IgD-negative memory B cell (primary cell): ENCODE measurements around the gene HACE1. TPM values are rescaled to one million over a fixed set of nuclear protein-coding genes. Genes with fewer than 3 reads are reported as not detected.
"Not testable (repeated sequence)": the region's sequence is repeated elsewhere in the genome, so short reads cannot be mapped to it uniquely, and the experiment has no call there.

Source experiments
- H3K27ac Mint-ChIP-seq, 3 donors: one replicate each; pipeline ENCODE4 v1.8.0; 2020 to 2022; ENCODE audit warnings: mild to moderate bottlenecking in 3 of 3, mixed read lengths in 3 of 3, moderate library complexity in 1 of 3
- H3K27me3 Mint-ChIP-seq: one replicate; pipeline ENCODE4 v1.8.0; 2021; ENCODE audit warnings: mixed read lengths
- H3K36me3 Mint-ChIP-seq: one replicate; pipeline ENCODE4 v1.8.0; 2020; ENCODE audit warnings: mild to moderate bottlenecking, mixed read lengths
- H3K4me1 Mint-ChIP-seq, 3 donors: one replicate each; pipeline ENCODE4 v1.8.0; 2020 to 2022; ENCODE audit warnings: mixed read lengths in 3 of 3, mild to moderate bottlenecking in 1 of 3
- H3K4me3 Mint-ChIP-seq, 4 donors: one replicate each; pipeline ENCODE4 v1.8.0; 2020 to 2022; ENCODE audit warnings: mild to moderate bottlenecking in 4 of 4, mixed read lengths in 4 of 4, moderate library complexity in 3 of 4
- H3K9me3 Mint-ChIP-seq, 3 donors: one replicate each; pipeline ENCODE4 v1.8.0; 2020 to 2021; ENCODE audit warnings: mixed read lengths in 3 of 3, mild to moderate bottlenecking in 1 of 3
- polyA plus RNA-seq: library from polyadenylated mRNA; unstranded; fragments of 300-500 nt; fragmentation: Illumina TruSeq; gene quantifications from one replicate; pipeline ENCODE4 v1.2.3, GENCODE V29; 2021

HACE1 gene
- polyA plus RNA-seq, 1 donor from 2014 or later: 6.9 TPM

GRCh38 chr6:104855507-104855906, 4.2 kb downstream of the HACE1 start:
- peaks cover 6 to 18% (median 13%) of the 10 kb centered on the region in 3 donors for H3K4me1 Mint-ChIP-seq
- H3K9me3 Mint-ChIP-seq: no peaks in the 10 kb centered on the region
- H3K27me3 Mint-ChIP-seq: no peaks in the 10 kb centered on the region
- no peak overlapping the region for H3K4me3 Mint-ChIP-seq
- peaks cover 4% of the 10 kb centered on the region for H3K36me3 Mint-ChIP-seq
- no peak overlapping the region for H3K27ac Mint-ChIP-seq

GRCh38 chr6:104847721-104848120, 12.0 kb downstream of the HACE1 start:
- H3K27ac Mint-ChIP-seq, H3K27me3 Mint-ChIP-seq, H3K9me3 Mint-ChIP-seq, H3K4me3 Mint-ChIP-seq, H3K4me1 Mint-ChIP-seq: not testable (repeated sequence)
- H3K36me3 Mint-ChIP-seq: peaks cover 10% of the 10 kb centered on the region

- H3K4me3 Mint-ChIP-seq: no peak overlapping the region
- no peak overlapping the region for H3K27ac Mint-ChIP-seq
- H3K9me3 Mint-ChIP-seq: no peaks in the 10 kb centered on the region
- peaks cover 8% of the 10 kb centered on the region for H3K36me3 Mint-ChIP-seq
- H3K4me1 Mint-ChIP-seq: peaks cover 0 to 2% (median 0%) of the 10 kb centered on the region in 3 donors
- no peaks in the 10 kb centered on the region for H3K27me3 Mint-ChIP-seq
These were observed 16.5 kb downstream of the HACE1 start for GRCh38 chr6:104843229-104843628.

GRCh38 chr6:104837158-104837557, 22.6 kb downstream of the HACE1 start:
- H3K27me3 Mint-ChIP-seq: no peaks in the 10 kb centered on the region
- peaks cover 22% of the 10 kb centered on the region for H3K36me3 Mint-ChIP-seq
- H3K27ac Mint-ChIP-seq: no peak overlapping the region
- H3K4me1 Mint-ChIP-seq: no peaks in the 10 kb centered on the region
- H3K4me3 Mint-ChIP-seq: no peak overlapping the region
- H3K9me3 Mint-ChIP-seq: no peaks in the 10 kb centered on the region

- H3K4me1 Mint-ChIP-seq, H3K9me3 Mint-ChIP-seq, H3K4me3 Mint-ChIP-seq, H3K27ac Mint-ChIP-seq, H3K27me3 Mint-ChIP-seq: not testable (repeated sequence)
- H3K36me3 Mint-ChIP-seq: peaks cover 25% of the 10 kb centered on the region
These were observed 23.2 kb downstream of the HACE1 start for GRCh38 chr6:104836479-104837020.

GRCh38 chr6:104835782-104836181, 23.9 kb downstream of the HACE1 start:
- Mint-ChIP-seq H3K36me3 (peaks cover 25% of the 10 kb centered on the region), H3K4me1 (peaks cover 0 to 1% (median 0%) of the 10 kb centered on the region in 3 donors), H3K4me3 (no peak overlapping the region), H3K27ac (no peak overlapping the region), H3K27me3 (no peaks in the 10 kb centered on the region), H3K9me3 (no peaks in the 10 kb centered on the region)

GRCh38 chr6:104829183-104829958, 30.3 kb downstream of the HACE1 start:
- H3K4me3 Mint-ChIP-seq: no peak overlapping the region
- peaks cover 11% of the 10 kb centered on the region for H3K36me3 Mint-ChIP-seq
- H3K27me3 Mint-ChIP-seq: no peaks in the 10 kb centered on the region
- H3K4me1 Mint-ChIP-seq: peaks cover 0 to 5% (median 0%) of the 10 kb centered on the region in 3 donors
- H3K9me3 Mint-ChIP-seq: peaks cover 2 to 3% (median 2%) of the 10 kb centered on the region in 3 donors
- H3K27ac Mint-ChIP-seq: no peak overlapping the region

GRCh38 chr6:104828478-104828877, 31.2 kb downstream of the HACE1 start:
- H3K27ac Mint-ChIP-seq: no peak overlapping the region
- no peaks in the 10 kb centered on the region for H3K27me3 Mint-ChIP-seq

GRCh38 chr6:104820820-104821219, 38.9 kb downstream of the HACE1 start:
- not testable (repeated sequence) for H3K27ac Mint-ChIP-seq, H3K9me3 Mint-ChIP-seq, H3K4me1 Mint-ChIP-seq, H3K27me3 Mint-ChIP-seq, H3K4me3 Mint-ChIP-seq
- peaks cover 28% of the 10 kb centered on the region for H3K36me3 Mint-ChIP-seq

More at GRCh38 chr6:104828478-104828877, 31.2 kb downstream of the HACE1 start:
- Mint-ChIP-seq H3K4me1 (peaks cover 0 to 5% (median 0%) of the 10 kb centered on the region in 3 donors), H3K9me3 (peaks cover 2 to 3% (median 2%) of the 10 kb centered on the region in 3 donors), H3K4me3 (no peak overlapping the region), H3K36me3 (peaks cover 16% of the 10 kb centered on the region)

GRCh38 chr6:104816125-104816524, 43.6 kb downstream of the HACE1 start:
- peaks cover 39% of the 10 kb centered on the region for H3K36me3 Mint-ChIP-seq
- no peak overlapping the region for H3K27ac Mint-ChIP-seq
- no peaks in the 10 kb centered on the region for H3K27me3 Mint-ChIP-seq
- H3K4me1 Mint-ChIP-seq: peaks cover 0 to 8% (median 0%) of the 10 kb centered on the region in 3 donors
- no peak overlapping the region for H3K4me3 Mint-ChIP-seq
- peaks cover 0 to 9% (median 2%) of the 10 kb centered on the region in 3 donors for H3K9me3 Mint-ChIP-seq

GRCh38 chr6:104814743-104815142, 45.0 kb downstream of the HACE1 start:
- peaks cover 0 to 3% (median 2%) of the 10 kb centered on the region in 3 donors for H3K9me3 Mint-ChIP-seq
- H3K4me1 Mint-ChIP-seq: peaks cover 0 to 8% (median 0%) of the 10 kb centered on the region in 3 donors
- peaks cover 39% of the 10 kb centered on the region for H3K36me3 Mint-ChIP-seq
- H3K27me3 Mint-ChIP-seq: no peaks in the 10 kb centered on the region
- no peak overlapping the region for H3K4me3 Mint-ChIP-seq
- H3K27ac Mint-ChIP-seq: no peak overlapping the region

GRCh38 chr6:104813552-104813951, 46.2 kb downstream of the HACE1 start:
- no peak overlapping the region for H3K4me3 Mint-ChIP-seq
- peaks cover 0 to 3% (median 2%) of the 10 kb centered on the region in 3 donors for H3K9me3 Mint-ChIP-seq
- H3K36me3 Mint-ChIP-seq: peaks cover 30% of the 10 kb centered on the region
- no peaks in the 10 kb centered on the region for H3K27me3 Mint-ChIP-seq
- peaks cover 0 to 9% (median 0%) of the 10 kb centered on the region in 3 donors for H3K4me1 Mint-ChIP-seq
- no peak overlapping the region for H3K27ac Mint-ChIP-seq

DNA sequence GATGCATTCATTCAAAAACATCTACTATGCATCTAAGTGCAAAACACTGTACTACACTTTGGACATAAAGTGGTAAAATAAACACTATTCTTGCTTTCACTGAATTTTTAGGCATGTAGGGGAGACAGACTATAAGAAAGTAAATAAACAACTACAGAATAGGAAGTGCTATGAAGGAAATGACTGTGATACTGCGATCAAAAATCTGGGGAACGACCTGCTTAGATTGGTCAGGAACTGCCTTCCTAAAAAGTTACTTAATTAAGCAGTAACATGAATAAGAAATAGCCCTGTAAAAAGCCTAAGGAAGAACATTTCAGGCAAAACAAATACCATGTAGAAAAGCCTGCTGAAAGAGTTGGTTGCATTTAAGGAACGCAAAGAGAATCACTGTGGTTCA, 50.6 kb downstream of the HACE1 start:
- H3K9me3 Mint-ChIP-seq: peaks cover 0 to 3% (median 2%) of the 10 kb centered on the region in 3 donors
- peaks cover 0 to 7% (median 0%) of the 10 kb centered on the region in 3 donors for H3K4me1 Mint-ChIP-seq
- no peak overlapping the region for H3K27ac Mint-ChIP-seq
- no peak overlapping the region for H3K4me3 Mint-ChIP-seq
- H3K36me3 Mint-ChIP-seq: peaks cover 21% of the 10 kb centered on the region
- H3K27me3 Mint-ChIP-seq: no peaks in the 10 kb centered on the region

GRCh38 chr6:104805335-104805734, 54.4 kb downstream of the HACE1 start:
- Mint-ChIP-seq H3K36me3 (peaks cover 22% of the 10 kb centered on the region), H3K4me1 (peaks cover 2 to 13% (median 6%) of the 10 kb centered on the region in 3 donors)
- H3K27ac Mint-ChIP-seq, H3K9me3 Mint-ChIP-seq, H3K4me3 Mint-ChIP-seq, H3K27me3 Mint-ChIP-seq: not testable (repeated sequence)

DNA sequence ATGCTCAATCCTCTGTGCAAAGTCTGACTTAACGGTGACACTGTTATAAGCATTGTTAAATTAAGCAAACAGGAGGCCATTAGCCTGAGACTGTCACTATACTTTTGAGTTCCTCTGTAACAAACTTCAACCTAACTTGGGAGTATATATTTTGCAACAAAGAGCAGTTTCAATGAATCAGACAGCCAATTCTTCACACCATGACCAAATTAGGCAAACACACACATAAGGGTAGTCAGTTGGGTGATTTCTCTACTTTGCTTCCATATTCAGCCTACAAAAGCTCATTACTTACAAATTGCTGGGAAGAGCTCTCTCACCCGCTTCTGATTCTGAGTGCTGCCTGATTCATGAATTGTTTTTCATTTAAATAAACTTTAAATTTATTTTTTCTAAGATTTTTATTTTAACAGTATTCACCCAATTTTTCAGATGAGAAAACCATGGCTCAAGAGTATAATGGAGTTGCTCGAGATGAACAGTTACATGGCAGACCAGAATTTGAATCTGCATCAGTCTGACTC, 60.5 kb downstream of the HACE1 start:
- Mint-ChIP-seq H3K27ac (no peak overlapping the region), H3K27me3 (no peaks in the 10 kb centered on the region), H3K36me3 (peaks cover 20% of the 10 kb centered on the region), H3K4me1 (peaks cover 2 to 13% (median 4%) of the 10 kb centered on the region in 3 donors), H3K4me3 (no peak overlapping the region), H3K9me3 (peaks cover 0 to 3% (median 2%) of the 10 kb centered on the region in 3 donors)
